COR-L47 (cell line): ENCODE results near the gene KRIT1.
"Not testable (repeated sequence)": the region's sequence is repeated elsewhere in the genome, so short reads cannot be mapped to it uniquely, and the experiment has no call there.

Experiments used
- DNase-seq: peaks from one replicate; lab custom pipeline; 2025; lab: John Stamatoyannopoulos, UW

The KRIT1 gene

GRCh38 chr7:92246360-92247101, 817 bp upstream of the KRIT1 start:
- peak; percentile 14 for DNase-seq

- peak; percentile 46 for DNase-seq
Measured at GRCh38 chr7:92244808-92245486, 767 bp downstream of the KRIT1 start.

GRCh38 chr7:92242972-92243371, 2.7 kb downstream of the KRIT1 start:
- DNase-seq: no peak

- no peak for DNase-seq
Measured at GRCh38 chr7:92230547-92230946, 15.2 kb downstream of the KRIT1 start.

- DNase-seq: no peak
Measured at GRCh38 chr7:92228742-92229141, 17.0 kb downstream of the KRIT1 start.

- DNase-seq: no peak
Measured at GRCh38 chr7:92228100-92228499, 17.6 kb downstream of the KRIT1 start.

- no peak for DNase-seq
Measured at GRCh38 chr7:92226981-92227380, 18.7 kb downstream of the KRIT1 start.

GRCh38 chr7:92221766-92222165, 23.9 kb downstream of the KRIT1 start:
- no peak for DNase-seq

- DNase-seq: no peak
Measured at GRCh38 chr7:92206672-92207071, 39.0 kb downstream of the KRIT1 start.

GRCh38 chr7:92205987-92206386, 39.7 kb downstream of the KRIT1 start:
- DNase-seq: no peak

- DNase-seq: no peak
Measured at GRCh38 chr7:92200791-92201190, 44.9 kb downstream of the KRIT1 start.

GRCh38 chr7:92192326-92192725, 53.4 kb downstream of the KRIT1 start:
- no peak for DNase-seq

- DNase-seq: not testable (repeated sequence)
Measured at GRCh38 chr7:92189246-92189645, 56.5 kb downstream of the KRIT1 start.

GRCh38 chr7:92184294-92184693, 61.4 kb downstream of the KRIT1 start:
- DNase-seq: not testable (repeated sequence)

GRCh38 chr7:92178928-92179924, 66.5 kb downstream of the KRIT1 start, which contains the start of gene LRRD1:
Gene LRRD1, minus strand, starts transcription at chr7:92179142. Its CDS starts 13,940 bp downstream, at chr7:92165202.
- peak; percentile 40 for DNase-seq

GRCh38 chr7:92177362-92177761, 68.4 kb downstream of the KRIT1 start:
- DNase-seq: no peak

- DNase-seq: not testable (repeated sequence)
Measured at GRCh38 chr7:92169529-92169928, 76.2 kb downstream of the KRIT1 start.

GRCh38 chr7:92161271-92161670, 84.4 kb downstream of the KRIT1 start:
- no peak for DNase-seq

GRCh38 chr7:92158660-92159575, 86.8 kb downstream of the KRIT1 start:
- no peak for DNase-seq

GRCh38 chr7:92156990-92157389, 88.7 kb downstream of the KRIT1 start:
- no peak for DNase-seq

GRCh38 chr7:92155108-92155739, 90.5 kb downstream of the KRIT1 start:
- no peak for DNase-seq
